Activated naive CD4-positive, alpha-beta T cell treated with anti-CD3 and anti-CD28 coated beads, Interleukin-2, amount 50 U/mL, for 16 hours (primary cell): ENCODE results near the gene AWAT1.
"Not testable (repeated sequence)": the region's sequence is repeated elsewhere in the genome, so short reads cannot be mapped to it uniquely, and the experiment has no call there.

Experiments used
- DNase-seq: peaks from one replicate; pipeline ENCODE4 v3.0.0-alpha.2; 2020

AWAT1 gene

GRCh38 chrX:70234355-70234754 is at the start of gene AWAT1:
Gene AWAT1 (plus strand): TSS chrX:70234655. CDS start chrX:70234696, 41 bp downstream.
- DNase-seq = no peak

DNA sequence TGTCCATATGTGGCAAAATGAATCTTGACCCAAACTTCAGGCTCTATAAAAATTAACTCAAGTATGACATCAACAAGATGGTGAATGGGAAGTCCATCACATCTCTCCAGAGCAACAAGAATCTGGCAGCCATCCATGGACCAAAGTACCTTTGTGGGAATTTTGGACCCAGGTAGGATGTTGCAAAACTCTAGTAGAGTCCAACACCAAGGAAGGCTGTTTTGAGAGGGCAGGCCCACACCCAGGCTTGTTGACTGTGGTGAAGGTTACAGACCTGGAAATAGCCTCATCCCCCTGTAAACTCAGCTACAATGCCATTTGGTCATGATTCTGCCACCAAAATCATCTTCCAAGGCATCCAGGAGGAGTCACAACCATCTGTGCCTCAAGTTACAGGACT is 44.2 kb upstream of the AWAT1 start:
- no peak for DNase-seq

DNA sequence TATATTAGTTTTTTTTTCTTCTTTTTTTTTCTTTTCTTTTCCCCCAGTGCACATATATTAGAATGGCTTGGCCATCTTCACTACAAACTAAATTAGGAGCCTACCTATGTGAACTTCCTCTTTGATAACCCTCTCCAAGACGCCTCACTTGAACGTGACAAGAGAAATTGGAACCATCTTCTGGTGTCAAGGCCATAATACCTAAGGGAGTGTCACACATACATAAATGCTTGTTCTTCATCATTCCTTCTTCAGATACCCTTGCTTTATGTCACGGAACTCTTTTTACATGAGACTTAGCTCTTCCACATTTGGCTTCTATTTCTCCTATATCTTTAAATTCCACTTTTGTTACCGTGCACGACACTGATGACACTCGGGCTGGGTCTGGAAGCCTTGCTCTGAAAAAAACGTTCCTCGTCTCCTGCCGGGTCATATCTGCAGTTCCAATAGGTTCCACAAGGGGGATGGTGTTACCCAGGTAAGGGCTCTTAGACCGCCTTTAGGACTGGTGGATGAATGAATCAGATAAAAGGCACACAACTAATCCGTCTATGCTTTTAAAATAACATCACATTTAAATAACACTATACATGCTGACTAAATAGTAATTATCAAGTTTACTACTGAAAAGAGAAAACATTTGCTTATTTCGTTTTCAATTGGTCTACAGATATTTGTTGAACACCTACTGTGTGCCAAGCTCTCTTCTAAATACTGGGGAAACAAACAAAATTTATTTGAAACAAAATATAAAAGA is 37.3 kb upstream of the AWAT1 start:
- peak; percentile 61 for DNase-seq

- no peak for DNase-seq
Measured at GRCh38 chrX:70201732-70202131, 32.7 kb upstream of the AWAT1 start.

GRCh38 chrX:70208479-70208878 is 26.0 kb upstream of the AWAT1 start:
- DNase-seq = no peak

GRCh38 chrX:70209570-70209969 is 24.9 kb upstream of the AWAT1 start:
- DNase-seq = not testable (repeated sequence)

GRCh38 chrX:70219938-70220764 is 14.3 kb upstream of the AWAT1 start:
- DNase-seq = no peak

DNA sequence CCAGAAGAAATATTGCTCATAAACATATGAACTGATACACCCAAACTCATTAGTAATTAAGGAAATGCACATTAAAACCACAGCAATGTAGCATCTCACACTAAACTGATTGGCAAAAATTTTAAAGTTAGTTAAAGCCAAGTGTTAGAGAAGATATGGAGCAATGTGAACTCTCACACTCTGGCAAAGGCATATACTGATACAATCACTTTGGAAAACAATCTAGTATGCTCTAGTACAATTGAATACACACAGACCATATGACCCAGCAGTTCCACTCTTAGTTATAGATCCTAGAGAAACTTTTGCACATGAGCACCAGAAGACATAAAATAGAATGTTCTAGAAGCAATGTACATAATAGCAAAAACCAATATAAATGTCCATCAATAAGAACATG is 8.4 kb upstream of the AWAT1 start:
- DNase-seq = no peak

- no peak for DNase-seq
Measured at GRCh38 chrX:70226687-70227086, 7.8 kb upstream of the AWAT1 start.

DNA sequence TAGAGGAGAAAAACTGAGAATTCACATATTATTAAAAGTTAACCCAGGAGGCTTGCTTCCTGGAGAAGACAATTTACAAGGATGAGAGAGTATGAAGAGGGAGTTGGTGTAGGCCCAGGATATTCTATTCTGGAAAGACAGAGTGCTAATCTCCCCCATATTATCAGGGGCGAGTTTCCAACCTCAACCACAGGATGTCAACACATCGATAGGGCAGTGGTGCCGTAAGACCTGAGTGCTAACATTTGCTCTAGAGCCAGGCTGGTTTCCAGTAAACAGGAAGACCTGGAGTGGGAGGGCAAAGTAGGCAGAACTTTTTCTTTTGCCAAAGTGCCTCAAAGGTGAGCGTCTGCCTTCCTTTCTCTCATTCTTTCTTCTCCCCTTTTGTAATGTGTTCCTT is 2.8 kb upstream of the AWAT1 start:
- no peak for DNase-seq

DNA sequence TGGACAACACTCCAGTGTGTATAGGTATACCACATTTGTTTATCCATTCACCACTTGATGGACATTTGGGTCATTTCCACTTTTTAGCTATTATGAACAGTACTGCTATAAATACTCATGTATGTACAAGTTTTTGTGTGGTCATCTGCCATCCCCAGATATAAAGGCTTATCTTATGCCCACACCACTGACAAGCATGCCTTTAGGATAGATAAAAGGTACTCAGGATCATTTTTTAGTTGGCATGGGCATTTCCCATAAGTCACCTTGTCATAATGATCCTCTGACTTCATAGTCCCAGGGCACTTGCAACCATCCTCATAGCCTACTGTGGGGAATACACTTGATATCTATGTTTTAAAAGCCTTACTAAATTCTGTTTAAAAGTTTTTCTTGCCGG is 6.3 kb downstream of the AWAT1 start:
- DNase-seq = no peak

DNA sequence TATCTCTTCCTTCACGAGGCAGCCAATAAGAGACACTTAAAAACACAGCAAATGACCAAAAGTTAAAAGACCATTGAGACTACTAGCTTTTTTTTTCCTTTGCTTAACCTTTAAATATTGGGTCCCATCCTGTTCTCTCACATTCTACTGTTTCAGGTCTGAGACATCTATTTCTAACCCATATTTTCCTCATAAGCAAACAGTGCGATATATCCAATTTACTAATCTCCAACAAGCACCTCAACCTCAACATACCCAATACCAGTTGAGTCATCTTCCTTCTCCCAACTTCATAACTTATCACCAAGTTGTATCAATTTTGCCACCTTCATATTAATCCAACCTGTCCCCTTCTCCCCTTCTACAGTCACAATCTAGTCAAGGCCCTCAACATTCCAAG is 7.0 kb downstream of the AWAT1 start:
- DNase-seq = no peak

DNA sequence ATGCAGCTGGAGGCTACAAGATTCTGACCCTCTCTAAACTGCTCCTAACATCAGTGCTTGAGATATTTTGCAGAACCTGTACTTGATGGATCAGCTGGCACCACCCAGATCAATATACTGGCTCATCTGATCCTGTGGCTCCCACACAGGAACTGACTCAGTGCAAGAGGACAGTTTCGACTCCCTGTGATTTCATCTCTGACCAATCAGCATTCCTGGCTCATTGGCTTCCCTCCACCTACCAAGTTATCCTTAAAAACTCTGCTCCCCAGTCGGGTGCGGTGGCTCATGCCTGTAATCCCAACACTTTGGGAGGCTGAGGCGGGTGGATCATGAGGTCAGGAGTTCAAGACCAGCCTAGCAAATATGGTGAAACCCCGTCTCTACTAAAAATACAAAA is 9.1 kb downstream of the AWAT1 start:
- not testable (repeated sequence) for DNase-seq

DNA sequence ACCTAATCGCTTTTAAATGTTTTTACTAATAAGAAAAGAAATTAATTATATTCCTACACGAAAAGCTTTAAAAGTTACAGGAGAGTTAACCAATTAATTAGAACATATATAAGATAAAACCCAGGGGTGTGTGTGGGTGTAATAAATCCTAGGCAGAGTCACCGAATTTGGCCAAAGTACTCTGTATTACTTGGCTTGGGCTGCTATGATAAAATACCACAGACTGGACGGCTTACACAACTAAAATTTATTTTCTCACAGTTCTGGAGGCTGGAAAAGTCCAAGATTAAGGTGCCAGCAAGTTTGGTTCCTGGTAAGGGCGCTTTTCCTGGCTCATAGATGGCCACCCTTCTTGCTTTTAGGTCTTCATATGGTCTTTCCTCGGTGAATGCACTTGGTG is 10.4 kb downstream of the AWAT1 start:
- DNase-seq = no peak

GRCh38 chrX:70247252-70247651 is 12.8 kb downstream of the AWAT1 start:
- no peak for DNase-seq

DNA sequence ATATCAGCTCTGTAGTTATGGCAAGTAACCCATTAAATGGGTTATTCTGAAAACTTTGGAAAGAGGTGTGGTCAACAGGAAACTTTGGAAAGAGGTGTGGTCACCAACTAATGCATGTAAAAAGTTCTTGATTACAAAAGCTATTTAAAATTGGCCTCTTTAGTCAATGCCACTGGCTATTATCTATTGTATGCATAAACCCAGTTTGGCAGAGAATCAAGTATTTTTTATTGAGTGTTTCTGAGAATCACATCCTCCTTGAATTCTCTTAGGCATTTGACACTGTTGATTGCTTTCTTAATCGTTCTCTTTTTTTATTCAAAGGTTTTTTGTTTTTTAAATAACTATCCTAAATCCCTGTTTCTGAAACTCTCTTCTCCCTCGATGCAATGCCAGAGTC is 18.0 kb downstream of the AWAT1 start:
- DNase-seq = no peak

- DNase-seq = no peak
Measured at GRCh38 chrX:70253377-70254062, 19.1 kb downstream of the AWAT1 start.

DNA sequence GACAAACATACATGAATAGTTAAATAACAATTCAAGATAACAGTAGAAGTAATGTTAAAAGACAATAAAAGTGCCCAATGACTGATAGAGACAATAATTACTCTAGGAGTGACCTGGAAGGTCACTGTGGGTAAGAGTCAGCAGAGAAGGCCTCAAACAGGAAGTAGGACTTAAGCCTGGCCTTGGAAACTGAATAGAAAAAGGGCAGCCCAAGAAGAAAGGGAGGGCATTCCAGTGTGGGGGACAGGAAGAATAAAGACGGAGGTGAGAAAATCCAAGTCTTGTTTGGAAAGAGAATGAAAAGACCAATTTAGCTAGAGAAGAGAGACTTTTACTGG is 19.6 kb downstream of the AWAT1 start:
- no peak for DNase-seq

DNA sequence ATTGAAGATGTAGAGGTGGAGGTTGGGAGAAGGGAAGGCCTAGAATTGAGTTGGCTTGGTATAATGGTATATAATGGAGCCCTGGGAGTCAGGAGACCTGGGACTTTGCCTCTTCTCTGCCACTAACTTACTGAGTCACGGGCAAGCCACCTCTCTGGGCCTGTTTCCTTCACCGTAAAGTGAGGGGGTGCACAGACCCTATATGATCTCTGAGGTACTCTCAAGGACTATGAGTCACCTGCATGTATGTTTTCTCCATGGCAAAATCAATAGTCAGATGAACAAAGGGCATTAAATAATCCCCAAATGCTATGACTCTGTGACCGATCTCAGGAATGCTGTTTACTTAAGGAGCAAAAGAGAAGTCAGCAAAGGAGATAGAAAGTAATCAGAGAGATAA is 20.5 kb downstream of the AWAT1 start:
- no peak for DNase-seq

DNA sequence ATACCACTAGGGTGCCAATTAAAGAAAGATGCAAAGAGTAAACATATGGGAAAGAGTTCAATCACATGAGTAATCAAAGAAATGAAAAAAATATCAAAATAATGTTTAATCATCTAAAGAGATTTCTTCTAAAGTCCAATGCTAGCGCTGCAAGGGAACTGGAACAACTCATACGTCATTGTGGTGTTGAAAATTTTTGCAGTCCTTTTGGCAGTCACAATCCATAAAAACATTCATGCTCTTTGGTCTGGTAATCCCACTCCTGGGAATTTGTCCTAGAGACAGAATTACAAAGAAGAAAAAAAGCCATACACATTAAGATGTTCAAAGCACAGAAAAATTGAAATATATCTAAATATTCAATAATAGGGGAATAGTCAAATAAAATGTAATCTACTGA is 21.0 kb downstream of the AWAT1 start:
- no peak for DNase-seq

GRCh38 chrX:70257423-70258288 is 23.2 kb downstream of the AWAT1 start:
- DNase-seq = no peak

GRCh38 chrX:70260104-70260503 is 25.6 kb downstream of the AWAT1 start, which contains the start of gene P2RY4:
Gene P2RY4 (minus strand): TSS chrX:70260204. CDS start chrX:70259624, 580 bp downstream.
- no peak for DNase-seq
